ENCODE measurements around the gene PLA2G15.

DNA sequence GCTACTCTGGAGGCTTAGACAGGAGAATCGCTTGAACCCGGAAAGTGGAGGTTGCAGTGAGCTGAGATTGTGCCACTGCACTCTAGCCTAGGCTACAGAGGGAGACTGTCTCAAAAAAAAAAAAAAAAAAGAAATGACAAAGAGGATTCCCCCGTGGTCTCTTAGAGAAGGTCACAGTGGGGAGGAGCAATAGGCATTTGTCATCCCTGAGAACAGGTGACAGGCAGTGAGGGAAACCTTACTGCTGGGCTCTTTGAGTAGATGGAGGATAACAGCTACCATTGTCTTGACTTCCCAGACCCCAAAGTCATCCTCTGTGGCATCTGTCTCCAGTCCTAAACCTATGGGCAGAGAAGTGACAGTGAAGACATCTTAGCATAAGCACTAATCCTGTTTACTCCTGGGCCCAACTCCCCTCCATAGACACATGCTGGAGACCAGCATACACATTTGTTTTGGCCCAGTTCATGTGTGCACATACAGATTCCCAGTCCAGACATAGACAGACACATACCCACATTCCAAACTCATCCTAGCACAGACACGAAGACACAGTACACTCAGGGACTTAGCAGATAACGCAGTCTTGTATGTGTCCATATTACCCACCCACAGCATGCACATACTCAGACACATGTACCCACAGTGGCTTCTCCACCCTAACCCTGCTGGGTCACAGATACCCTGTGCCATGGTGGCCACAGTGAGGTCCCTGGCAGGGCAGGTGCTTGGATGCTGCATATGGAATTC lies 11.9 kb upstream of the PLA2G15 start:
- TF ChIP-seq, protein P1, sequence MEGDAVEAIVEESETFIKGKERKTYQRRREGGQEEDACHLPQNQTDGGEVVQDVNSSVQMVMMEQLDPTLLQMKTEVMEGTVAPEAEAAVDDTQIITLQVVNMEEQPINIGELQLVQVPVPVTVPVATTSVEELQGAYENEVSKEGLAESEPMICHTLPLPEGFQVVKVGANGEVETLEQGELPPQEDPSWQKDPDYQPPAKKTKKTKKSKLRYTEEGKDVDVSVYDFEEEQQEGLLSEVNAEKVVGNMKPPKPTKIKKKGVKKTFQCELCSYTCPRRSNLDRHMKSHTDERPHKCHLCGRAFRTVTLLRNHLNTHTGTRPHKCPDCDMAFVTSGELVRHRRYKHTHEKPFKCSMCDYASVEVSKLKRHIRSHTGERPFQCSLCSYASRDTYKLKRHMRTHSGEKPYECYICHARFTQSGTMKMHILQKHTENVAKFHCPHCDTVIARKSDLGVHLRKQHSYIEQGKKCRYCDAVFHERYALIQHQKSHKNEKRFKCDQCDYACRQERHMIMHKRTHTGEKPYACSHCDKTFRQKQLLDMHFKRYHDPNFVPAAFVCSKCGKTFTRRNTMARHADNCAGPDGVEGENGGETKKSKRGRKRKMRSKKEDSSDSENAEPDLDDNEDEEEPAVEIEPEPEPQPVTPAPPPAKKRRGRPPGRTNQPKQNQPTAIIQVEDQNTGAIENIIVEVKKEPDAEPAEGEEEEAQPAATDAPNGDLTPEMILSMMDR (IDR thresholded peaks at IDR 0.05; ENCODE audit: insufficient read depth, low read length): no peak
- TF ChIP-seq GABPA (IDR thresholded peaks at IDR 0.05; ENCODE audit: low read depth): no peak
- no peak for TF ChIP-seq SPI1 (IDR thresholded peaks at IDR 0.05; ENCODE audit: borderline replicate concordance, low read depth)
- TF ChIP-seq POLR2AphosphoS5 (IDR thresholded peaks at IDR 0.05; ENCODE audit: low read depth): no peak
